ENCODE measurements around the gene PYGB. TPM values are rescaled to one million over a fixed set of nuclear protein-coding genes. Genes with fewer than 3 reads are reported as not detected.

Gene PYGB
- total and polyA plus RNA-seq, 5 donors: 136 to 219 (median 179) TPM

Other genes starting within 250 kb of the PYGB start
- 10 to 100 TPM; 14.8 to 61.8 (median 40.7) TPM for gene ACSS1, start 189.9 kb upstream of the PYGB start, total RNA-seq
- gene ACSS1, start 189.9 kb upstream of the PYGB start, polyA plus RNA-seq: 29.3 TPM
- gene VSX1, start 165.9 kb upstream of the PYGB start, total RNA-seq: under 1 TPM in 1 of 4 donors, not detected in 3; 0.44 TPM
- gene VSX1, start 165.9 kb upstream of the PYGB start, polyA plus RNA-seq: 0.27 TPM
- 100 to 1,000 TPM; 102 to 132 (median 127) TPM for gene ENTPD6, start 52.4 kb upstream of the PYGB start, total RNA-seq
- gene ENTPD6, start 52.4 kb upstream of the PYGB start, polyA plus RNA-seq: 146 TPM
- gene ABHD12, start 142.8 kb downstream of the PYGB start, total RNA-seq: 10 to 100 TPM; 22.6 to 28.3 (median 26.0) TPM
- 25.3 TPM for gene ABHD12, start 142.8 kb downstream of the PYGB start, polyA plus RNA-seq
- gene GINS1, start 159.6 kb downstream of the PYGB start, total RNA-seq: under 1 TPM; 0.45 to 0.85 (median 0.63) TPM
- 0.54 TPM for gene GINS1, start 159.6 kb downstream of the PYGB start, polyA plus RNA-seq